NCI-H748 (cell line): ENCODE results near the gene PYGO2.

Experiments used
- DNase-seq: peaks from one replicate; lab custom pipeline; 2025; ENCODE audit not compliant: unreplicated experiment; lab: John Stamatoyannopoulos, UW

Gene PYGO2

DNA sequence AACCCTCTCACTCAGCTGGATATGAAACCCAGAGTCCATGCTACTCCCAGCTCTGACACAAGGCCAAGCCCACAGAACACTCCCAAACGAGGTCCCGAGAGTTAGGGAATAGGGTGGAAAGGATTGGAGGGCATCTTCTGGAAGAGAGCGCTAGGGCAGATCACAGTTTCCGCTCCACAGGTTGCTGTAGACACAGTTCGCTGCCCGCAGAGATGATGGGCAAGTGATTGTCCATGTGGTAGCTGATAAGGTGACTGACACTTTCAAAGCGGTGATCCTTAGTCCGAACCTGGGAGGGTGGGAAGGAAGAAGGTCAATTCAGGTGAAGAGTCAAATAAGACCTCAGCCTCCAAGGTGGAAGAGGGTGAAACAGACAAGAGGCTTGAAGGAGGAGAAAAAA, 2.1 kb upstream of the PYGO2 start:
- DNase-seq = no peak

DNA sequence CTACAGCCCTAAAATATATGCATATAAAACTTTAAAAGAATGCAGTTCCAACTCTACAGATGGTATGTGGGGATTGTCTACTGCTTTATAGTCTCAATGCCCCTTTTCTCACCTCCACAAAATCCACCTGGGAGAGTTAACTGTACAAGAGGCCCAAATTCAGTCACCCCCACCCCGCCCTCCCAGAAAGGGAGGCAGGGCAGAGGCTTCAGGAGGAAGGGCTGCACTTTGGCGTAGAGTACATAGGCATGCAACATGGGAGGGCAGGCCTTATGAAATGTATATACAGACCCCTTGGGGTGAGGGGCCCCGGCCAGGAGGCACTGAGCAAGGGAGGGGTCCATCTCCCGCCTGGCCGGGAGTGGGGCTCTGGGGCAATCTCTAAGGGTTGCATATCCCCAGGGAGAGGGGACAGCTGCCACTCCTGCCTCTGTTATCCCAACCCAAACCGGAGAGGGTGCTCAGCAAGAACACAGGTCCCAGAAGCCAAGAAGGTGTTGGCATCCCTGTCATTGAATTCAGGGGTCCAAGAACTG, 1.3 kb upstream of the PYGO2 start:
- DNase-seq = no peak

DNA sequence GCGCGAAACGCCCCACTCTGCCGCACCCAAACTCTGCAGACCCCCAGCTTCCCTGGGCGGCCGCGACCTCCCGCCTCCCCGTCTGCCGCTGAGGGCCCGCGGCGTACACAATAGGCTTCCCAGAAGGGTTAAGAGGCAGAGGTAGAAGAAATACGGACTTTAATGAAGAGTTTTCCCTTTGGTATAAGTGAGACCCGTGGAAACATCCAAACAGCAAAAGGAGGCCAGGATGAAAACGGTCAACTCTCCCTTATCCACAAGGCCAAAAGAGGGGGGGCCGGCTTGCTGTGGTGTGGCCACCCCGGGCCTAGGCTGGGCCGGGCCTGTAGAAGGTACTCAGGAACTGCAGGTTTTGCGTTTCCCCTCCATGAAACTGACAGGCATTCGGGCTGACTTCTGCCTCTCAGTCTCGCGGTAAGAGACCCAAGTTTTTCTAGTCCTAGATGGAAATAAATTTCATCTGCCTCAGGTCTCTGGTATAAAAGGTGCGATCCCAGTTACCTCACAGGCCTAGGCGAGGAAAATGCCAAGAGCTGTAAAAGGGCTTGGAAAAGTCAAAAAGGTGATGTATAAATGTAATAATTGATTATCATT, 671 bp upstream of the PYGO2 start:
- peak; percentile 58 for DNase-seq

DNA sequence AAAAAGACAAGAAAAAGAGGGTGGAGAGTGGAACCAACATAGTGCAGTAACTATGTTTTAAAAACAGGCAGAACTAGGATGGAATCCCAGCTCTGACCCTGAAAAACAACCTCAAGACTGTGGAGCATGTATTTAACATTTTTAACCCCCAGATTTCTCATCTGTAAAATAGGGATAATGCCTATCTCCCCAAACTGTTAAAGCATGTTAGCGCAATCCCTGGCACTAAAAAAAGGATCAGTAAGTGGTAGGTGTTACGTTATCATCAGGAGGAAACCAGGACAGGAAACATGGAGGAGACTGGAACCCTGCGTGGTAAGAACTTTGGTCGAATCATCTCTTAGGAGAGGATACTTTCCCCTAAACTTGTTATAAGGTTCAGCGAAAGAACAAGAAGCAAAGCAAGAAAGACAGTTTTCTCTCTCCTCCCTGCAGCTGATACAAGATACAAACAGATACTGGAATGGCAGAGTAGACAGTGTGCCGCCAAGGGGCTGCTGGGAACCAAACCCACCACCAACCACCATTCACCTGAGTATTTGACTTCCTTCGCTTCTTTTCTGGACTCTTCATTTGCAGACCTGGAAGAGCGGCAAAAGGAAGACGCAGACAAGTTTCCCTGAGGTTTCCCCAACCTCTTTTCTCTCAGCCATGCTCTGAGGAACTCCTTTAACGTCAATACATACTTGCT, 991 bp downstream of the PYGO2 start:
- DNase-seq = no peak

DNA sequence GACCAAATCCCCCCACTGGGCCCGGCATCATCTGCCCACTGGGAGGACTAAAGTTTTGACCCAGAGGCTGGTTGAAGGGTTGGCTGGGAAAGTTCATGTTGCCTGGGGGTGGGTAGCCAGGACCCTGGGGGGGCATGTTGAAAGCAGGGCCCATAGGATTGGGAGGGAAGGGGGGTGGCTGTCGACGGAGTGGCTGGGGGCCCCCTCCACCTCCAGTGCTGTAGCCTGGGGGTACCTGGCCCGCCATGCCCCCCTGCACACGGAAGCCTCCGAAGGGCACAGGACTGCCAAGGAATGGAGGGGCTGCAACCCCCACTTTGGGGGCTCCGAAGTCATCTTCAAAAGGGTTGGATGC, 2.2 kb downstream of the PYGO2 start:
- no peak for DNase-seq

DNA sequence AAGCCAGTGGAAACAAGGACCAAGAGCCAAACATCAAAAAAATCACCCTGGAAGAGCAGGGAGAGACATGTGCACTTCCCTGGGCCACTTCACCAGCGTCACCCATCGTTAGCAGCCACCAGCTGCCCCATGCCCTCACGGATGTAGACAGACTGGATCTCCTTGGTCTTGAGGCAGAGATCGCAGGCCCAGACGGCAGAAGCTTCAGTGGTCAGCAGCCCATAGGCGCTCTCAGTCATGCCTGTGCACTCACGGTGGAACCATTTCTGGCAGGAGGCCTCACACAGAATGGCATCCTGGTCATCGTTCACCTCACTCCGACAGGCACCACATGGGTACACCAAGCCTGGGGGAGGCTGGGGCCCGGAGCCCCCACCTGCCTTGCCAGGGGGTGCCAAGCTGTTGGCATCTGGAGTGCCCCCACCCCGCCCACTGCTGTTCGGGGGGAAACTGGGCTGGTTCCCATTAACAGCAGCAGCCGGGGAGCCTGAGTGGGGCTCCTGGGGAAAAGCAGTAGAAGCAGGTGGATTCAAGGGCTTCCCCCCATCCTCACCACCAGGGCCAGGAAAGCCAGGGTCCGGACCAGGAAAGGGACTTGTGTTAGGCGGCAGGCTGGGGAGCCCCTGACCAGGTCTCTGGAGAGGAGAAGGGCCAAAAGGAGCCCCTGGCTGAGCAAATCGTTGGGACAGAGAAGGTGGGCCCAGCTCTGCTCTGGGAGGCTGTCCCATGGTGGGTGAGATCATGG, 2.7 kb downstream of the PYGO2 start:
- no peak for DNase-seq

DNA sequence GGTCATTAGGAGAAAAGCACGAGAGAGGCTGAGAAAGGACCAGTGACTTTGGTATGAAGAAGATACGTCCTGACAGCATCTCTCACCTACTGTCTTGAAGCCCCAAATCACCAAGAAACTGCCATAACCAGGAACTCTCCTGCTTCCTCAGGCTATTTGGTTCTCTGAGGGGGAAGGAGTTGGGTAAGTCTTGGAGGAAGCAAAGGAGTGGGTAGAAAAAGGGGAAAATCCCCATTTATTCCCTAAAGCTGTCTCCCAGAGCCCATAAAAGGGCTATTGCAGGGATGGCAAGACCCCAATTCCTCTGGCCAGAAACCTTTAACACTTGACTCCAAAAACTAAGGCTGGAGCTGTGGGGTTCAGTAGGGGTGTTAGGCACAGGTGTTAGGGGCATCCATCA, 3.5 kb downstream of the PYGO2 start:
- no peak for DNase-seq

DNA sequence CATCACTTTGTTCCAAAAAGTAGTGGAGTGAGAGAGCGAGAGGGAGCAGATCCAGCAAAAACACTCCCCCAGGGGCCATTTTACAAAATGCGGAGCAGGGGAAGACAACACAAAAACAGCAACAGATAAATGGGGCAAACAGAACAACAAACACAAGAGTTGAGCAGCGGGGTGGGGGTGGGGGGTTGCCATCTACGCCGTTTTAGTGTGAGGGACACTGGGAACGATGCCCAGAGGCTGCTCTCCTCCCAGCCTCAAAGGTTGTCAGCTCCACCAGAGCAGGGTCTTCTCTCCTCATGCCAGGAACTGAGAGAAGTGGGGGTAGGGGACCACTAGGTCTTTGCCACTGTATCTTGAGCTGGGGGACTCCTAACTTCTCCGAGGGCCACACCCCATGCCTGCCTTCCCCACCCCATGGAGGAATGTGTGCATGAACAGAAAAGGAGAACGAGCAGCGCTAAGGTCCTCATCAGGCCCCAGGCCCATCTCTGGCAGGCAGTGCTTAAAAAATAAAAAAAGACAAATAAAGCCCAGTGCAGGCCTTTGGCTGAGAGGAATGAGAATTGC, 4.4 kb downstream of the PYGO2 start:
- no peak for DNase-seq

DNA sequence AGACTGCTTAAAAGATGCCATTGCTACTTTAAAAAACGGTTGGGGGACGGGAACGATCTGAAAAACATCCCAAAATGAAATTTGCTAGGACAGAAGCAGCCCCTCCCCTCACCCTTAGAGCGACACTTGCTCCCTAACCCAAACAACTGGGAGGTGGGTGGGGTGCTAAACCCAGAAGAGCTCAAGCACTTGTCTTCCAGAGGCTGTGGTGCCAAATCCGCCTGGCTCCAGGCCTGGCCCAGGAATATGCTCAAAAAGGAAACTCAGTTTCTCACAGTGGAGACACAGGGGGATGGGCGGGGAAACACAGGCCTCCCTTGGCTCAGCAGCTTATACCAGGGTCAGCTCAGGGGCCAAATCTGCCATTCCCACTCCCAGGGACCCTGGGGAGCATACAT, 5.0 kb downstream of the PYGO2 start:
- DNase-seq = no peak

DNA sequence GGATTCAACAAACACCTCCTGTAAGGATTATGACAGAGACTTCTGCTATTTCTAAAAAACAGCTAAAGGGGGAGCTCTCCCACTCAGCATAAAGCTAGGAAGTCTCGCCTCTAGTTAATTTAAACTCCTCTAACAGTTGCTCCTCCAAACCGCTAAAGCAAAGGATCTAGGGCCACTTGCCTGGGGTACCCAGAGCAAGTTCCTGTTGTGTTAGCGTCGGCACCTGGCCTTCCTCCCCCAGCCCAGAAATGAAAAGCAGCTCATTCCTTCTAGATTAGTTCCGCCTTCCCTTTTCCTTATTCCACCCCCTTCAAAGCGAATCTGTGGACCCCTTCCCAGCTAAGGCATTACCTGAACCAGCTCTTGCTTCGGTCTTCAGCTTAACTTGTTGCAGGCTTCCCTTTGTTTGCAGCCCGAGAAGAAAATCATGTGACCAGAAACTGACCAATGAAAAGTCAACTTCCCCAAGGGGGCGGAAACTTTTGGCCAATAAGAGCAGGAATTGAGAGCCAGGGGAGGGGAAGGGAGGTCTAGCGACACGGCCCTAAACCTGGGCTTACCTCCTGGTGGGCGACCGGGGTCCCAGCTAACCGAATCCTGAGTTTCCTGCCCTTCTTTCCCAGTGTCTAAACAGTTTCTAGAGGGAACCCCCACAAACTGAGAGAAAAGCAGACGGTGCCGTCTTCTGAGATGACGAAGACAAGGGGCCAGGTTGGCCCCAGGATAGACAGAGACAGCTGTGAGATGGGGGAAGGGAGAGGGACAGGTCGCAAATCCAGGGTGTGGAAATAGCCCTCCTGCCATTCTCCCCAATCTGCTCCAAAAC, 5.7 kb downstream of the PYGO2 start, which contains the start of gene PBXIP1:
Gene PBXIP1 (minus strand): TSS at position 382 of the 826 bp plus-strand sequence. CDS start 2,378 bp downstream, outside the sequence.
- DNase-seq = peak; percentile 92

DNA sequence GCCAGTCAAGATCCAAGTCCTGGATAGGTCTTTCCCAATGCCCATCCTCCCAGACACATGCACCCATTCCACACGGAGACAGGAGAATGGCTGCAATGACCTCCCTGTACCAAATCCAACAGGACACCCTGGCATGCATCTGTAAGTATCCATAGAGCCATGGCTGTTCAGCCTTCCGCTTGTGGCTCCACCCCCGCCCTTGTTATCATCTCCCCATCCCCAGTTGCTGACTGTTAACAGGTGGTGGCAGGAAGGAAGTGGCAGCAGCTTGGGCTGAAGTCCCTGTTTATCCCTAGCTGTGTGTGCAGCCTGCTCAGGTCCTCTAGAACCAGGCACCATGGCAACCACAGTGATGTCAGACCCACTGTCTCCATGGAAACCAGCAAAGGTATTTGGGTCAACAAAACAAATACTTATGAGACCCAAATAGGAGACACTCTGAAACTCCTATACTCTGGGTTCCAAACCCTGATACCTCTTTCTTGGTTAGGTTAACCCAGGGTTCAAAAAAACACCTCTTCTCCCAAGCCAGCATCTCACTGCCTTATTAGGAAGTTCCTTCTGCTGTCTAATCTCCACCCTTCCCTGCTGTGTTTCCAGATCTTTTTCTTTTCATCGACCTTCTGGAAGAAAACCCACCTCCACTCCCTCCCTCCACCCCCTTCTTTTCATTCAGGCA, 6.4 kb downstream of the PYGO2 start:
- DNase-seq = peak; percentile 89

DNA sequence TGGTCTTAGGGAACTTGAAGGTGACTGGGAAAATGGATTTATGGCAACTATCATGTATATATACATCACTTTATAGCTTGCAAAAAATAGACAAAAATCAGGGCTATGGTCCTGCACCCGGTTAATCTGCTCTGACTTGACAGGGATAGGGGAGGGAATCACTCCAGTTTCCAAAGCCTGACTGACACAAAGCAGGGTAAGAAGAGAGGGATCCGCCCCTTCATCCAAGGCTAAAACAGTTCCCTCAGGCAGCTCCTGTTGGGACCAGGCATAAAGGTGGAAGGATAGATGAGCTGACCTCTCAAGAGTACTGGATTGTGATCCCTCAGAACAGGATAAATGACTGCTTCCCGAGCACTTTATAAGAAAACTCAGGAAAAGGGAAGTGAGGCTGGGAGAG, 7.0 kb downstream of the PYGO2 start:
- DNase-seq = no peak

DNA sequence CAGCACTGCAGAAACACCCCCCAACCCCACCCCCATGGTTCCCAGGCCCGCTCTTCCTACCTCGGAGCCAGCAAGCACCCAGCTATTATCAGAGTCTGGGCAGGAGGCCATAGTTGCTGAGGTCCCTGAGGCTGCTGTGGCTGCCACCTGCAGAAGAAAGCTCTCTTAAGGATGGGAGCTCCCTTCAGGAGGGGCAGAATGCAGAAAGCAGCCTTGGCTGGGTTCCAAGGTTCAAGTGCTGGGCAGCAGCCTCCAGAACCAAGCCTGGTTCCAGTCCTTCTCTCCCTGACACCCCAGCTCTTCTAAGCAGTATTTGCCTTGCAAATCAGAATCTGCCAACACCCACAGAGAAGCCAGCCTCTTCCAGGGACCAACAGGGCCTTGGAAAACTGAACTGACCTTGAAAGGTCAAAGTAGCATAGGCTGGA, 8.0 kb downstream of the PYGO2 start:
- no peak for DNase-seq

DNA sequence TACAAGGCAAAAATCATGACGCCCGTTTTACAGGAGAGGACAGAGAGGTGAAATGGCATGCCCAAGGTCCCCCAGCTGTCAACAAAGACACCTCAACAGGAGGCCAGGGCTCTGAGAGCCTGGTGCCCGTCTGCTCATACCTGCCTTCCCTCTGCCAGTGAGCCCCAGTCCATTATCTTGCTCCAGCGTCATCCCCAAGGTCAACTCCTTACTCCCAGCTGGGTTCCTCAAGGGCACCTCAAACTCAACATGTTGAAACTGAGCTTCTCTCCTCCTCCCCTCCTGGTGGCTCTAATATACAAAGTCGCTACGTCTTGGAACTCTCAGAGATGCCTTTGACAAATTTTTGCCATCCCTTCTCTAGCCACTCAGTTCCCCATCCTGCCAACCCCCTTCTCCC, 8.9 kb downstream of the PYGO2 start:
- no peak for DNase-seq

DNA sequence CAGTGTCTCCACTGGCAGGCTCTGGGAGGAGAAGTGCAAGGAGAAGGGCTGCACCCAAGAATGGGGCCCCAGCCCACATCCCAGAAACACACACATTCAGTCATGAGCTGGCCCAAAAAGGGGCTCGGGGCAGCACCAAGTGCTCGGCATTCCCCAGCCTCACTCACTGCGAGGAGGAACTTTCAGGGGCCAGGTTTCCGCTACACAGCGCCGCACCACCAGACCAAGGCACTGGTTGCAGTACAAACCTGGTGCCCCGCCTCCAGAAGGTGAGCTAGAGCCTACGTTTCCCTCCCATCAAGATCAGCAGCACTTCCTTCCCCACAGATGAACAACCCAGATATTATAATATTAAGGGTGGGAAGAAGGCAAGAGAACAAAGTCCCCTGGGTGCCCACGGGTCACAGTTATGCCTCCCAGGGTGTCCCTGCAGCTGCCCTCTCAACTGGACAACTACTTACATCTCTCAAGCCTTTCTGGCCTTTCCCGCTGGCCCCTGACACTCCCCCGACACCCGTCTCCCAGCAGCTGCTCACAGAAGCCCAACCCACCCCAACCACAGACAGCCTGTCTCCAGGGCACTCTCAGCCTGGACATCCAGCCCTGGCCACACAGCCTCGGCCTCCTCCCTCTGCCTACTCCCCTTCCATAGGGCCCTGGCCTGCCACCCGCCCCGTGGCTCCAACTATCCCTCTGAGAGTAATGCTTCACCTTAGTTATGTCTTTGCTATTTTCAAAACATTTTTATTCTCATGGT, 9.5 kb downstream of the PYGO2 start:
- DNase-seq = no peak

DNA sequence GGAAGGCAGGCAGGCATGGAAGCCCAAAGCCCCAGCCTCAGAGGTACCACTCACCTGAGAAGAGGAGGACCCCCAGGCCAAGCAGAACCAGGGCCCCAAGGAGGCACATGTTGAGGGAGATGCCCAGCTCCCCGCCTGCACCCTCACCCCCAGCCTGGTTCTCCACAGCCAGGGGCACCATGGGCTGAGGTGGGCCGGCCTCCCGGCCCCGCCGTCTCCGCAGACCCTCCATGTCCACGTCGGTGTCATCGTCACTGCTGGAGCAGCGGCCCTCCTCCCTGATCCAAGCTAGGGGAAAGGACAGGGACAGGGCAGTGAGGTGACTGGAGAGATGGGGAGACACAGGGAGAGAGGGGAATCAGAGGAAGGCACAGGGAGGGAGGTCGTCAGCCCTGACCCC, 13.5 kb downstream of the PYGO2 start:
- no peak for DNase-seq

DNA sequence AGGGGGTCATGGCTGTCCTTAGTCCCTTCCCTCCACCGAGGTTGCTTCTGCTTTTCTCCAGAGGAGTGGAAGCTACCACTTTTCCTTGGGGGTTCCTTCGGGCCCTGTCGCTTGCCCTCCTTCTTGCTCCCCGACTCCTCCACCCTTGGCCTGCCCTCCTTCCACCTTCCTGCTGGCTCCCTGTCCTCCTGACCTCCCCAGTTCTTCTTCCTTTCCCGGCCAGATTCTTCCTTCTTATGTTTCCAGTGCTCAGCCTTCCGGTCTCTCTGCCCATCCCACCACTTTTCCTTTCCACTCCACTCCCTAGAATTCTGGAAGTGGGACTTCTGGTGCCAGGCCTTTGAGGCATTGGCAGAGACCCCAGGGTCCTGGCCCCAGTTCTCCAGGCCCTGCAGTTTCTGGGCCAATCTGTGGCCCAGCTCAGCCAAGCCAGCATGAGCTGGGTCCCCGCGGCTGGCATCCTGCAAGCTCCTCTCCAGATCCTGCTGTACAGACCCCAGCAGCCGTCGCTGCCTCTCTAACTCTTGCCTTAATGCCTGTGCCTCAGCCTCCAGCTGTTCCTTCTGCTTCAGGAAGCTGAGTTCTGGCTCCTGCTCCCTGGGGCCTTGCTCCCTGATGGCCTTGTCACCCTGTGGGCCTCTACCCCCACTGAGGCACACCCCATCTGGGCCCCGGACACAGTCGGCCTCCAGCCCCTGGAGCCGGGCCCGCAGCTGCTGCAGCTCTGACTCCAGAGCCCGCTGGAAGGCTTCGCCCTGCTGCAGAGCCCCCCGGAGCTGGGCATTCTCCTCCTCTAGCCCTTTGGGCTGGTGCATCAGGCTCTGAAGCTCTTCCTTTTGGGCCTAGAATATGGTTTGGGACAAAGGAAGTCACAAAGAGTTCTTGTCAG, 15.4 kb downstream of the PYGO2 start:
- DNase-seq = no peak

DNA sequence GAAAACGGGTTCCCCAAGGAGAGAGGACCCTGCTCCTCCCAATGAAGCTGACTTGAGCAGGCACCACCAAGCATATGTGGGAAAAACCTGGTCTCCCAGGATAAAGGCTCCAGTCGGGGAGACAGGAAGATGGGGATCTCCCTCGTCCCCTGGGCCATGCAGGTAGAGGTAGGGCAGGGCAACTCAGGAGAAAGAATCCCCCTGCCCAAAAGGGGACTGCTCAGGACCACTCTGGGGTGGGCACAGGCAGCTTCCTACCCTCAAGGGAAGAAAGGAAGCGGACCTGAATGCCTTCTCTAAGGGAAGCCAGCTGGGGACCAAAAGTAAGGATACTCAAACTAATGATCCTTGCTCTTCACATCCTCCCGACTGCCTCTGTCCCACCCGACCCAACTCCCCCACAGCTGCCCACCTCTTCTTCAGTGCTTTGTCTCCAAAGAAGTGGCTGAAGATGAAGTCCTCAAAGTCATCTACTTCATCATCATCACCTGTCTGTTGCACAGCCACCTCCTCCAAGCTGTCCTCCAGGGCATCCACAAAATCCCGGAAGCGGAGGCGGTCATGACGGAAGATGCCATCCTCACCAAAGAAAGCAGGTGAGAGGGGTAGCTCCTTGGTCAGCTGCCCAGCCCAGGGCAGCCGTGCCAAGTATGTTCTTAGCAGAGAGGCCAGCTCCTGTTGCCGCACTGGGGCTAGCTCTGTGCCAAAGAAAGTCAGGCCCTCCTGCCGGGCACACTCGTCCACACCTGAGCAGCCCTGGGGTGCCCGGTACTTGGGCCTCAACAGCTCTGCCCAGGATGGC, 16.2 kb downstream of the PYGO2 start:
- DNase-seq = no peak
